ENCODE measurements around the gene TIAM1.

TIAM1 gene

GRCh38 chr21:31255896-31256295 is 88.2 kb downstream of the TIAM1 start:
- peaks cover 2% of the 10 kb centered on the region for H3K4me1 Mint-ChIP-seq
- CTCF ChIA-PET = no interaction called here
- H3K27ac Mint-ChIP-seq = no peak overlapping the region

DNA sequence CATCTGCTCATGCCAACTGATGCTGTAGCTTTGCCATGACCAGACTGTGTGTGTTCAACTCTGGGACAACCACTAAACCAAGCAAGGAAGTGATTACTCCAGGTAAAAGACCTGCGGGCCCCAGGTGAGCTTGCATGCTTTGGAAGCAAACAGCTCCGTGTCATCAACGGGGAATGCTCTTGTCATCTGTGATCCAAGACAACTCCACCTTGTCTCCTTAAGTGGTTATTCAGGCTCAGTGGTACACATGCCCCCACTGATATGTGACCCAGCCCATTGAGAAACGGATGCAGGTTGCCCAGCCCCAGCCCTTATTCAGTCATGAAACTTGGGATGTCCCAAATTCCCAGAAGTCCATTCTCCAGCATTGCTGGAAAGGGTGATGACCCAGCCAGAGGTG is 89.0 kb downstream of the TIAM1 start:
- Mint-ChIP-seq H3K9me3 (no peaks in the 10 kb centered on the region), H3K27ac (no peak overlapping the region), H3K4me1 (no peaks in the 10 kb centered on the region), H3K27me3 (no peaks in the 10 kb centered on the region), H3K4me3 (no peak overlapping the region), H3K36me3 (peaks cover 10% of the 10 kb centered on the region)
- no peak for DNase-seq
- CTCF ChIA-PET = no interaction called here

More at GRCh38 chr21:31255896-31256295, 88.2 kb downstream of the TIAM1 start:
- DNase-seq = no peak
- Mint-ChIP-seq H3K4me3 (no peak overlapping the region), H3K27me3 (no peaks in the 10 kb centered on the region), H3K36me3 (peaks cover 6% of the 10 kb centered on the region), H3K9me3 (no peaks in the 10 kb centered on the region)

- Mint-ChIP-seq H3K36me3 (peaks cover 14% of the 10 kb centered on the region), H3K27me3 (no peaks in the 10 kb centered on the region), H3K9me3 (no peaks in the 10 kb centered on the region), H3K27ac (no peak overlapping the region), H3K4me1 (no peaks in the 10 kb centered on the region), H3K4me3 (no peak overlapping the region)
- DNase-seq = no peak
- CTCF ChIA-PET = no interaction called here
Measured at GRCh38 chr21:31254131-31254530, 89.9 kb downstream of the TIAM1 start.

DNA sequence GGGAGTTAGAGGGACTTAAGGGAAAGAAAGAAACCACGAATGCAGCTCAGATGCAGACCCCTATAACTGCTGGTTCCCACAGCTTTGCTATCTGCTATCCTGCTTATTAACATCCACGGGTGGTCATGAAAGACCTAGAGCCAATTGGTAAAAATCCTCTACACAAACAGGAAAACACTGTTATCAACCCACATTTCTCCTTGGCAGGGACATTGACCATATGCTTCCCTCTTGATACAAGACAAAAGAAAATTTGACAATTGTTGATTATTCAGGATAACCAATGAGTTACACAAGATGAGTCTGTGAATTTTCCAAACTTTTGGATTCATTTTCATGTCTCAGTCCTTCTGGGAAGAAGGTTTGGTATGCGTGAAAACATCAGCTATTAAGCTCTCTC is 90.4 kb downstream of the TIAM1 start:
- DNase-seq = no peak
- Mint-ChIP-seq H3K9me3 (no peaks in the 10 kb centered on the region), H3K27ac (no peak overlapping the region), H3K4me3 (no peak overlapping the region), H3K36me3 (peaks cover 18% of the 10 kb centered on the region), H3K27me3 (no peaks in the 10 kb centered on the region), H3K4me1 (no peaks in the 10 kb centered on the region)
- CTCF ChIA-PET = no interaction called here

GRCh38 chr21:31252611-31253010 is 91.5 kb downstream of the TIAM1 start:
- Mint-ChIP-seq H3K27ac (no peak overlapping the region), H3K27me3 (no peaks in the 10 kb centered on the region), H3K9me3 (no peaks in the 10 kb centered on the region), H3K36me3 (peaks cover 18% of the 10 kb centered on the region), H3K4me1 (no peaks in the 10 kb centered on the region), H3K4me3 (no peak overlapping the region)
- CTCF ChIA-PET = no interaction called here
- DNase-seq = no peak

DNA sequence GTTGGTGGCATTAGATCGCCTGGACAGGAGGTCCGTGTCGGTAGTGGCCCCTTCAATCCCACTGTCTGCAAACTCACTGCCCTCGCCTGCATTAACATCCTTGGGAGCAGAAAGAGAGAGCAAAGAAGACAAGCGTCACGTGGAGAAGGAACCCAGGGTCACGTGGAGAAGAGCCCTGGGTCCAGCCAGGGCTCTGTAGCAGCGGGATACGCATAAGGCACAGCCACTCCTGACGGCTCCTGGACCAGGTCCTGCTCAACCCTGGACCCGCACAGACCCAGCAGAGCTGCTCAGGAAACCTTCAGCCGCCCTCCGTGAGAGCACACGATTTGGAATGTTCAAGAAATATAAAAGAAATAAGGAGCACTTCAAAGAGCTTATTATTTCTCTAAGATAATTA is 92.0 kb downstream of the TIAM1 start:
- no peaks in the 10 kb centered on the region for H3K27me3 Mint-ChIP-seq
- H3K36me3 Mint-ChIP-seq = peaks cover 18% of the 10 kb centered on the region
- CTCF ChIA-PET = no interaction called here
- no peak overlapping the region for H3K4me3 Mint-ChIP-seq
- H3K27ac Mint-ChIP-seq = no peak overlapping the region
- no peak for DNase-seq
- no peaks in the 10 kb centered on the region for H3K9me3 Mint-ChIP-seq
- H3K4me1 Mint-ChIP-seq = no peaks in the 10 kb centered on the region

DNA sequence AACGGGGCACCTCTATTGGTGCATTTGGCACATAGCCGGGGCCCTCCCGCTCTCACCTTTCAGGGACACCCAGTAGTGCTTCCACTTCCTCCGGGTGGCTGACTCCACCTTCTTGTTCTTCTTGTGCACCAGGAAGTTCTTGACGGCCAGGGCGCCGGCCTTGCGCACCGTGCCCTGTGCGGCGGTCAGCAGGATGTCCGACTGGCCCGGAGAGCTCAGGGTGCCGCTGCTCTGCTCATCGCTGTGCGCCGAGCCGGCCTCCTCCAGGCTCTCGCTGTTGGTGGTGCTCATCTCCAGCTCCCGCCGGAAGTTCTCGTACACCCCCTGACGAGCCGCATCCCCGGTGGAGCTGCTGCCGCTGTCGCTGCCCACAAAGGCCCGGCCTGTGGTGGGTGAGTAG is 92.4 kb downstream of the TIAM1 start:
- no peak for DNase-seq
- CTCF ChIA-PET = no interaction called here
- H3K27ac Mint-ChIP-seq = no peak overlapping the region
- no peak overlapping the region for H3K4me3 Mint-ChIP-seq
- H3K36me3 Mint-ChIP-seq = peaks cover 19% of the 10 kb centered on the region
- no peaks in the 10 kb centered on the region for H3K9me3 Mint-ChIP-seq
- H3K27me3 Mint-ChIP-seq = no peaks in the 10 kb centered on the region
- H3K4me1 Mint-ChIP-seq = no peaks in the 10 kb centered on the region

GRCh38 chr21:31248598-31248997 is 95.5 kb downstream of the TIAM1 start:
- CTCF ChIA-PET = no interaction called here
- H3K36me3 Mint-ChIP-seq = peaks cover 39% of the 10 kb centered on the region
- H3K4me3 Mint-ChIP-seq = no peak overlapping the region
- no peaks in the 10 kb centered on the region for H3K4me1 Mint-ChIP-seq
- no peak overlapping the region for H3K27ac Mint-ChIP-seq
- DNase-seq = no peak
- H3K27me3 Mint-ChIP-seq = no peaks in the 10 kb centered on the region
- peaks cover 6% of the 10 kb centered on the region for H3K9me3 Mint-ChIP-seq

GRCh38 chr21:31243611-31244010 is 100.5 kb downstream of the TIAM1 start:
- Mint-ChIP-seq H3K27me3 (no peaks in the 10 kb centered on the region), H3K36me3 (peaks cover 57% of the 10 kb centered on the region)

DNA sequence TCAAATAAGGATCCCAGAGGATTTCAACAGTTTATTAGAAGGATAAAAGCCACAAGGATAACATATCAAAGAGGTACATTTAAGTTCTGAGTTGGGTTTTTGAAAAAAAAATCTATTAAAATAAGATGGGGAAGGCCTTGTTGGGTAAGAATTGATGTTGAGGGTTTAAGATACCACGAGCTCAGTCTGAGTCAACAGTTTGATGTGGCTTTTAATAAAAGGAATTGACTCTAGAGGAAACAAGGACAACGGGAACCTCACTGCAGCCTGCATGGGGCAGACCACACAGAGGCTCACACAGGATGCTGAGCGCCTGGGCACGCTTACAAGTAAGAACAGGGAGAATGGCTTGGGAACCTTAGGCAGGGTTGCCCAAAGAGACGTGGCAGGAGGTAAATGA is 107.5 kb downstream of the TIAM1 start:
- Mint-ChIP-seq H3K27ac (no peak overlapping the region), H3K36me3 (peaks cover 41% of the 10 kb centered on the region), H3K4me3 (no peak overlapping the region), H3K9me3 (peaks cover 19% of the 10 kb centered on the region), H3K27me3 (no peaks in the 10 kb centered on the region), H3K4me1 (peaks cover 13% of the 10 kb centered on the region)
- peak; percentile 43 for DNase-seq
- CTCF ChIA-PET = interaction anchor here (0.6 to 1.2 kb wide), 2 partner anchors 191 to 344 kb away, joined by 3 read pairs; no protein-coding TSS in a partner anchor

More at GRCh38 chr21:31243611-31244010, 100.5 kb downstream of the TIAM1 start:
- no peaks in the 10 kb centered on the region for H3K4me1 Mint-ChIP-seq
- H3K4me3 Mint-ChIP-seq = no peak overlapping the region
- peaks cover 30% of the 10 kb centered on the region for H3K9me3 Mint-ChIP-seq
- H3K27ac Mint-ChIP-seq = no peak overlapping the region
- CTCF ChIA-PET = no interaction called here
- no peak for DNase-seq

- peaks cover 35% of the 10 kb centered on the region for H3K36me3 Mint-ChIP-seq
- H3K4me1 Mint-ChIP-seq = peaks cover 13% of the 10 kb centered on the region
- H3K27ac Mint-ChIP-seq = no peak overlapping the region
- no peaks in the 10 kb centered on the region for H3K27me3 Mint-ChIP-seq
- H3K4me3 Mint-ChIP-seq = no peak overlapping the region
- CTCF ChIA-PET = interaction anchor here (0.6 to 1.2 kb wide), 3 partner anchors 33 to 345 kb away, joined by 3 to 4 read pairs (median 3); no protein-coding TSS in a partner anchor
- H3K9me3 Mint-ChIP-seq = peaks cover 13% of the 10 kb centered on the region
- DNase-seq = no peak
Measured at GRCh38 chr21:31235671-31236450, 108.2 kb downstream of the TIAM1 start.

DNA sequence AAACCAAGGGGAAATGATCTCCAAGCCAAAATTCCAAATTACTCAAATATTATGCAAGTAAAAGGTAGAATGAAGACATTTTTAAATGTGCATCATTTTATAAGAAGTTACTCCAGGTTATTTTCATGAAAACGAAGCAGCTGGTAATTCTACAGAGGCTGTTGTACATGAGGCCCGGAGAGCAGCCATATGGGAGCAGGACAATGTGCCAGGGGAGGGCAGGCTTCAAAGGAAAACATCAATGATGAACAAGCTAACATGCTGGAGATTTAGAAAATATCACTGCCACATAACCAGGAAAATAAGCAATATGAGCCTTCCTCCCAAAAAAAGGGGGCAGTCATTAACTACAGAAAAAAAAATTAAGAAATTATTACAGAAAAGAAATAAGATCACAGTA is 109.1 kb downstream of the TIAM1 start:
- peaks cover 25% of the 10 kb centered on the region for H3K36me3 Mint-ChIP-seq
- no peak overlapping the region for H3K27ac Mint-ChIP-seq
- no peak for DNase-seq
- H3K4me1 Mint-ChIP-seq = peaks cover 13% of the 10 kb centered on the region
- CTCF ChIA-PET = interaction anchor here (0.9 kb wide), 1 partner anchor 33 kb away, joined by 4 read pairs; no protein-coding TSS in a partner anchor
- no peak overlapping the region for H3K4me3 Mint-ChIP-seq
- H3K9me3 Mint-ChIP-seq = peaks cover 6% of the 10 kb centered on the region
- H3K27me3 Mint-ChIP-seq = no peaks in the 10 kb centered on the region

DNA sequence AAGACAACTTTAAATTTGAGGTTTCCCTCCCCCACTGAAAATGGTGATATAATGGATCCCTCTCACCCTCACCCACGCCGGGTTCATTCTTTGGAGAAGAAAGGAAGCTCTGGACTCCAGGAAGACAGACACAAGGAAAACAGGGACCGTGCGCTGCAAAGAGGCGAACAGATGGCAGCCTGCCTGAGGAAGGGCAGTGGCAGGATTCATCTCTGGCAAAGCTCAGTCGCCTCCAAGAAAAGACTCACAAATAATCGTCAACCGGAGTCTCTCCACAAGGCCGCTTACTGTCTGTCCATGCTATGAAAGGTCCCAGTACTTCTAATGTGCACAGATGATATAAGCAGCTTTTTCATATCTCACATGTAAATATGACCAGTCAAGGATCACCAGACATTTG is 110.3 kb downstream of the TIAM1 start:
- DNase-seq = no peak
- peaks cover 24% of the 10 kb centered on the region for H3K36me3 Mint-ChIP-seq
- H3K27ac Mint-ChIP-seq = no peak overlapping the region
- H3K27me3 Mint-ChIP-seq = no peaks in the 10 kb centered on the region
- H3K4me1 Mint-ChIP-seq = peaks cover 13% of the 10 kb centered on the region
- no peak overlapping the region for H3K4me3 Mint-ChIP-seq
- peaks cover 4% of the 10 kb centered on the region for H3K9me3 Mint-ChIP-seq
- CTCF ChIA-PET = no interaction called here

DNA sequence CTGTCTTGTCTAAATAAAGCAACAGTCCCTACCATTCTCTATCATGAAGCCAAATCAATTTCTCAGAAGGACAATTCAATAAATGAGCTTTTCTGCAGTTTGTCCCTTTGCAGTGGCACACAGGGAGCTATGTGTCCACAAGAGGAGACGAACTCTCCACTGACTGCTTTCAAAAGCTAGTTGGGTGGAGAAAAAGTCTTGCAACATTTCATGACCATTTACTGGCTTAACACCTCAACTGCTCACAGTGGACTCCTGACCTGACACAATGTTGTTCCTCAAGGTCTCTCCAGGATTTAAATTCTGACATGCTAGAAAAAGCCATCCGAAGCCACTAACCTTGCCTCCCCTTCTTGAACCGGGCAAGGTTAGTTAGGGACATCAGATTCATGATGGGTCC is 111.7 kb downstream of the TIAM1 start:
- Mint-ChIP-seq H3K4me1 (peaks cover 13% of the 10 kb centered on the region), H3K4me3 (no peak overlapping the region), H3K27me3 (no peaks in the 10 kb centered on the region), H3K36me3 (peaks cover 21% of the 10 kb centered on the region), H3K9me3 (peaks cover 3% of the 10 kb centered on the region), H3K27ac (no peak overlapping the region)
- CTCF ChIA-PET = no interaction called here
- no peak for DNase-seq

GRCh38 chr21:31230937-31231336 is 113.1 kb downstream of the TIAM1 start:
- peaks cover 17% of the 10 kb centered on the region for H3K36me3 Mint-ChIP-seq
- peaks cover 3% of the 10 kb centered on the region for H3K9me3 Mint-ChIP-seq
- no peak for DNase-seq
- CTCF ChIA-PET = interaction anchor here (0.7 kb wide), 1 partner anchor 67 kb away, joined by 5 read pairs; no protein-coding TSS in a partner anchor
- H3K27ac Mint-ChIP-seq = no peak overlapping the region
- no peak overlapping the region for H3K4me3 Mint-ChIP-seq
- H3K4me1 Mint-ChIP-seq = peaks cover 2% of the 10 kb centered on the region
- H3K27me3 Mint-ChIP-seq = no peaks in the 10 kb centered on the region

All from activated naive CD4-positive, alpha-beta T cell treated with anti-CD3 and anti-CD28 coated beads, Interleukin-2, amount 10 ng/mL, durations not matched to agents 7 days and 5 days (primary cell).